Measurements from ENCODE around the gene GNL1.
"Not testable (repeated sequence)": the region's sequence is repeated elsewhere in the genome, so short reads cannot be mapped to it uniquely, and the experiment has no call there.

- TF ChIP-seq CTCF (optimal IDR thresholded peaks at IDR 0.05 in 1 of 3, IDR thresholded peaks at IDR 0.05 in 1 of 3, conservative IDR thresholded peaks at IDR 0.05 in 1 of 3; ENCODE audit: extremely low read depth in 1 of 3, insufficient read depth in 2 of 3, low read length in 3 of 3); EZH2 (IDR thresholded peaks at IDR 0.05; ENCODE audit: low read length): not testable (repeated sequence)
Observed at GRCh38 chr6:30526444-30526843, 29.8 kb downstream of the GNL1 start.
